NCI-H1417 (cell line): ENCODE measurements around the gene MEIG1.
A peak's percentile ranks its signal among the peaks of the same experiment; 100 is the strongest.
"Not testable (repeated sequence)": the region's sequence is repeated elsewhere in the genome, so short reads cannot be mapped to it uniquely, and the experiment has no call there.

Experiments
- DNase-seq, 3 experiments: peaks; one replicate each; lab custom pipeline; 2025; lab: John Stamatoyannopoulos, UW

MEIG1 gene, protein sequence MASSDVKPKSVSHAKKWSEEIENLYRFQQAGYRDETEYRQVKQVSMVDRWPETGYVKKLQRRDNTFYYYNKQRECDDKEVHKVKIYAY

DNA sequence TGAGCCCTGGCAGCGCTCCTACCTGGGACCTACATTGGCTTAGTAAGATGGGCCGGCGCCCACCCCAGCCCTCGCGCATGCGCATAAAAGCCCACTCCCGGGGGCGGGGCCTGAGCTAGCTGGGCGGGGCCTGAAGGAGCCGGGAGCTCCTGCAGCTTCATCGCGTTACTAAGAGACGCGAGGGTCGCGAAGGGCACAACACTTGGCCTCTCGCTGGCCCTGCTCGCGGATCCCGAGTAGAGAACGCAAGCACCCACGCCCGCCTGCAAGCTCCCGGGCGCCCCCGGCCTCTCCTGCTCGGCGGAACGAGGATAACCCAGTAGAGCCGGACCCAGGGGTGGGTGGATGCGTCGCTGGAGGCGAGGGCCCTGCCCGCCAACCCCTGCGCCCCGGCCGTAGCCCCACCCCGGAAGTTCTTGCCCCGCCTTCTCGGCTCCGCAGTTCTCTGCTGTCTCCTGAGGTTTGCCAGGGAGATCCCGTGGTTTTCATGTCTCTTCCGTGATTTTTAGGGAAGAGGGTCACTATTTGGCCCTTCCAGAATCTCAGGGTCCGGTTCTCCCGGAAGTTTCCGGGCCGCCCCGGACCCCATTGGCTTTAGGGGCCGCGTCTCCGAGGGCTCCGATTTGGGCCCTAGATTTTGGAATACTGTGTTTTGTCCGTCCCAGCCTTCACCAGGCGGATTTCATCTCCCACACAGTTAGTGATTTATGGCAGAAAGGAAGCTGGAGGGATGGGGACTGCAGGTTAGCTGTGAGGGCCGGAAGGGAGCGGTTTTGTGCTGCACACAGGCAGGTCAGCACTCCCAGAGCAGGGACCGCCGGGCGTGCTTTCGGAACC, at the start of gene MEIG1:
TSS of gene MEIG1 (plus strand) at position 168 of the 837 bp plus-strand sequence. CDS start 7,081 bp downstream, outside the sequence.
- DNase-seq: peak; percentile 86 to 95 (median 95)

DNA sequence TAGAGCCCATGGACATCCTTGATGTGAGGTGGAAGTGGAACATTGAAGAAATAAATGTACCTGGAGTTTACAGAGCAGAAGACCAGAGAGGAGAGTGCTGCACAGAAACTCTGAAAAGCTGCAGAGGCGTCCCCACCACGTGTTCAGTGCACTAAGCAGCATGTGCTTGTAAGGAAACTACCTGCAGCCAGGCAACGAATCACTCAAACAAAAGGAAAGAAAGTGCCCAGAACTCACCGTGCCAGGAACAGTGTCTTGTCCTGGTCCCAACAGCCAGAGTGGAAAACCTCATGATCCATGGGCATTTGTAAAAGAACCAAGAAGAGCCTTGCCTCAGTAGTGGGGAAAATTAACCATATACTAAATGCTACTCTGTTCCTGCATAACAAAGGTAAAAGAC, 48.2 kb upstream of the MEIG1 start:
- DNase-seq: no peak

DNA sequence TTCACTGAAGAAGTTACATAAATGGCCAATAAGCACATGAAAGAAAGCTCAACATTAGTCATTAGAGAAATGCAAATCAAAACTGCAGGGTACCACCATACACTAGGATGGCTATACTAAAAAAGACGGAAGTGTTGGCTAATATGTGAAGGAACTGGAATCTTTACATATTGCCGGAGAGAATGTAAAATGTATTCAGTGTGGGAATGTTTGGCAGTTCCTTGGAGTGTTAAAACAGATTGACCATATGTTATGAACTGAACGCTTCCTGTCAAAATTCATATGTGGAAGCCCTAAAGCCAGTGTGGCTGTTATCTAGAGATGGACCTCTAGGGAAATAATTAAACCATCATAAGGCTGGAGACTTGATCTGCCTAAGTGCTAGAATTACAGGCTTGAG, 47.4 kb upstream of the MEIG1 start:
- no peak for DNase-seq

DNA sequence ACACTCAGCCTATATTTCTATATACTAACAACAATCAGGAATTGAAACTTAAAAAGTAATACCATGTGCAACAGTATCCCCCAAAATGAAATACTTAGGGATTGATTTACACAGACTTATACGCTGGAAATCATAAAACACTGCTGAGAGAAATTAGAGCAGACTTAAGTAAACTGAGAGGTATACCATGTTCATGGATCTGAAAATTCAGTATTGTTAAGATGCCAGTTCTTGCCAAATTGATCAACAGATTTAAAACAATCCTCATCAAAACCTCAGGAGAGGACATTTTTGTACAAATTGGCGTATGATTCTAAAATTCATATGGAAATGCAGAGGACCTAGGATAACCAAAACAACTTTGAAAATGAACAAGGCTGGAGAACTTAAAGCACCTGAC, 42.6 kb upstream of the MEIG1 start:
- no peak for DNase-seq

DNA sequence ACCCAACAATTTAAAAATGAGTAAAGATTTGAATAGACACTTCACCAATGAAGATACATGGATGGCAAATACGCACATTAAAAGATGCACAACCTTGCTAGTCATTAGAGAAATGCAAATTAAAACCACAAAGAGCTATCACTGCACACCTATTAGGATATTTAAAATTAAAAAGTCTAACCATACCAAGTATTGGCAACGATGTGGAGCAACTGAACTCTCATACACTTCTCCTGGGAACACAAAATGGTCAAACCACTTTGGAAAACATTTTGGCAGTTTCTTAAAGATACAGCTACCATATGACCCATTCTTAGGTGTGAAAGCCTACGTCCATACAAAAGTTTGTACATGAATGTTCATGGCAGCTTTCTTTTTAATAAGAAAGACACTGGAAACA, 41.4 kb upstream of the MEIG1 start:
- DNase-seq: no peak

DNA sequence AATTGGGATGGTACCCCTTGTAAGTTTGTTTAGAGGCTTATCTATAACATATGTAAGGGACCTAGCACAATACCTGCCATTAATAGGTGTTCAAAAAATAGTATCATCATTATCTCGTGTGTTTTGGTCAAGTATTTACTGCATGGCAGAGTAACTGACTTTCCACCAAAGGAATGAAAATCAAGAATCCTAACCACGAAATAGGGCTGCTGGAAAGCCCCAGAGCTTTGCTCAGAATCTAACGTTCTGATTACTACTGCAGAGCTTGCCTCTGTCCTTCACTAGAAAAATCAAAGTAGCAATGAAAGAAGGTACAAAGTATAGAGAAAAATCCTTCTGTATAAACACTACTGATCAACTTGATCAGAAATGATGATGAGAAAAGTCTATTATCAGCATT, 40.2 kb upstream of the MEIG1 start:
- no peak for DNase-seq

DNA sequence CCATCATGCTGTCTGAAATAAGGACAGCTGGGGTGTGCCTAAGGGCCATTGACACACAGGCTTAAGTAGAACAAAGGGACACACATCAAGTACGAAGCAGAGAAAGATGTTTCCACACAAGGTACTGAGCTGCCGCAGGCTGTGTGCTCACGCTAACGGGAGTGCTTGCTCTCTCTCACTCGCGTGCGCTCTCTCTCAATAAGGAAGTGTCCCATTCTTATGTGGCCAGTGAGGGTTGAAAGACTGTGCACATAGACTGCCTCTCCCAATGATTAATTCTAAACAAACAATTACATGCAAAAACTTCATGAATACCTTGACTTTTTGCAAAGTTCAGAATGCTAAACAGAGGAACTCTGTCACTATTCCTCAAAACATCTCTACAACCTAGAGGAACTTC, 35.2 kb upstream of the MEIG1 start:
- DNase-seq: no peak

DNA sequence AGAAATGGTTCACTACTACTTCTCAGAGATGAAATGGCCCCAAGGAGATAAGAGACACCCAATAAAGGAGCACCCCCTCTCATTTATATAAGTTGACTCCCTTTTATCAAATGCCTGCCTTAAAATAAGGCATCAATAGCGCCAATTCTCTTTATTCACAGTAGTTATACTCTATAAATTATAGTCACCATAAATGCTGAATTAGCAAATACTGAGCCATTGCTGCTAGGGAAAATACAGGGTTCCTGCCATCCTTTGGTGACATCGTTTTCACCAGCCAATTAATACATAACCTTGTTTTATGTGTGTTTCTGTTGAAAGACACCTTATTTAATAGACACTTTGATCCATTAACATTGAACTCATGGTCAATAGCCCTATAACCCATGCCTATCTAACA, 33.9 kb upstream of the MEIG1 start:
- no peak for DNase-seq

DNA sequence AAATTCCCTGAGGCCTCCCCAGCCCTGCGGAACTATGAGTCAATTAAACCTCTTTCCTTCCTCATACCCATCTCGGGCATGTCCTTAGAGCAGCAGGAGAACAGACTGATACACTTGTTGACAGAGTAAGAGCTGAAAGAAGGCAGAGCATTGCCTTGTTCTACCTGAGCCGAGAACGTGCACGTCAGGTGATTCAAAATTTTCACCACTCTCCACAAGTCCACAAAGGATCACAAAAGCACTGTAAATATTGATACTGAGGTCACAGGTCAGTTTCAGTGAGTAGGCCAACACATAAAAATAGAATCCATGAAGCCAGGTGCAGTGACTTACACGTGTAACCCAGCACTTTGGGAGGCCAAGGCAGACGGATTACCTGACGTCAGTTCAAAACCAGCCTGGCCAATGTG, 33.1 kb upstream of the MEIG1 start:
- no peak for DNase-seq

DNA sequence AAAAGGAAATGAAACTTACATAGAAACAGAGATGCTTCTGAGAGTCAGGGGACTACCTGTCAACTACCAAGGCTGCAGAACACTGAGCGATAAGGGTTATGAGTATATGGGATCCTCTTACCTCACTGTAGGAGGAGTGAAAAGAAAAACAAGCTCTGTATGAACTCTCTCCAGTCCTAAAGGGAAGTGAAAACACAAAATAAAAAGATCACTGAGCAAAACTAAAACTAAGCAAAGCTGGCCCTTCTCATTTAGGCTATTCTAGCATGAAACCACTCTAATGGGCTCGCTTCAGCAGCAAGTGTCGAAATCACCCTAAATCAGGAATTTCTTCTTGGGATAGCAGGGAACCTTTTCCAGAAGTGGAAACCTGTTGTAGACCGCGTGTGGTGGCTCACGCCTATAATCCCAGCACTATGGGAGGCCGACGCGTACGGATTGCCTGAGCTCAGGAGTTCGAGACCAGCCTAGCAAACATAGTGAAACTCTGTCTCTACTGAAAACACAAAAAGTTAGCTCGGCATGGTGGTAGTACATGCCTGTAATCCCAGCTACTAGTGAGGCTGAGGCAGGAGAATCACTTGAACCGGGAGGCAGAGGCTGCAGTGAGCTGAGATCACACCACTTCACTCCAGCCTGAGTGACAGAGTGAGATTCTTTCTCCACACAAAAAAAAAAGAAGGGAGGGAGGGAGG, 32.3 kb upstream of the MEIG1 start:
- no peak for DNase-seq

DNA sequence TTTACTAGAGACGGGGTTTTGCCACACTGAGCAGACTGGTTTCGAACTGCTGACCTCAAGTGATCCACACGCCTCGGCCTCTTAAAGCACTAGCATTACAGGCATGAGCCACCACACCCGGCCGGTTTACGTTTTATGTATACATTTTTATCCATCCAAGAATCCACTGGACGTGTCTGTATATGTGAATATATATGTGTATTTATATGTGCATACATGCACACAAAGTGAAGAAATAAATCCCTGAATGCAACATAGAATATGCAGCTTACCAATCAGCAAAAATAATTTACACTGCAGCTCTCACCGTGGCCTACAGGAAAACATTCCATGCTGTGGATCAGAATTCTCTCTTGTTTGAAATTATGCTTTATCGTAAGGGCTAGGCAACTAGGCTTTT, 28.6 kb upstream of the MEIG1 start:
- no peak for DNase-seq

DNA sequence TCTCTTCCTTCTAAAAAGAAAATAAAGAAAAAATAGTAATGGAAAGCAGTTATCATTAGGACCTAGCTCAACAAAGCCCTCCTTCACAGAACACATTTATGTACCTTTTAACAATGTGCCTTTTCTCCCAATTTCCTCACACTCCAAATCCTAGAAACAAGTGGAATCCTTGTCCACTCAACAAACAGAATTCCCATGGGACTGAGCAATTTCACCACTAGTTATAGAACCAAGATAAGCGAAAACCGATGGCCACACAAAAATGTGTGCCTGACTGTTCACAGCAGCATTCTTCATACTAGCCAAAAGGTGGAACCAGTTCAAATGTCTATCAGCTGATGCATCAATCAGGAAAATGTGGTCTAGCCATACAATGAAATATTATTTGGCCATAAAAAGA, 22.6 kb upstream of the MEIG1 start:
- DNase-seq: no peak

DNA sequence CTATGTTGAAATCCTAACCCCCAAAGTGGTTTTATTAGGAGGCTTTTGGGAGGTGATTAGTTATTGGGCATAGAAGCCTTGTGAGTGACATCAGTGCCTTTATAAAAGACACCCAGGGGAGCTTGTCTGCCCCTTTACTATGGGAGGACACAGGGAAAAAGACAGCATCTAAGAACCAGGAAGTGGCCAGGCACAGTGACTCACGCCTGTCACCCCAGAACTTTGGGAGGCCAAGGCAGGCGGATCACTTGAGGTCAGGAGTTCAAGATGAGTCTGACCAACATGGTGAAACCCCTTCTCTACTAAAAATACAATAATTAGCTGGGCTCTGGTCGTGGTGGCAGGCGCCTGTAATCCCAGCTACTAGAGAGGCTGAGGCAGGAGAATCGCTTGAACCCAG, 20.2 kb upstream of the MEIG1 start:
- DNase-seq: not testable (repeated sequence)

DNA sequence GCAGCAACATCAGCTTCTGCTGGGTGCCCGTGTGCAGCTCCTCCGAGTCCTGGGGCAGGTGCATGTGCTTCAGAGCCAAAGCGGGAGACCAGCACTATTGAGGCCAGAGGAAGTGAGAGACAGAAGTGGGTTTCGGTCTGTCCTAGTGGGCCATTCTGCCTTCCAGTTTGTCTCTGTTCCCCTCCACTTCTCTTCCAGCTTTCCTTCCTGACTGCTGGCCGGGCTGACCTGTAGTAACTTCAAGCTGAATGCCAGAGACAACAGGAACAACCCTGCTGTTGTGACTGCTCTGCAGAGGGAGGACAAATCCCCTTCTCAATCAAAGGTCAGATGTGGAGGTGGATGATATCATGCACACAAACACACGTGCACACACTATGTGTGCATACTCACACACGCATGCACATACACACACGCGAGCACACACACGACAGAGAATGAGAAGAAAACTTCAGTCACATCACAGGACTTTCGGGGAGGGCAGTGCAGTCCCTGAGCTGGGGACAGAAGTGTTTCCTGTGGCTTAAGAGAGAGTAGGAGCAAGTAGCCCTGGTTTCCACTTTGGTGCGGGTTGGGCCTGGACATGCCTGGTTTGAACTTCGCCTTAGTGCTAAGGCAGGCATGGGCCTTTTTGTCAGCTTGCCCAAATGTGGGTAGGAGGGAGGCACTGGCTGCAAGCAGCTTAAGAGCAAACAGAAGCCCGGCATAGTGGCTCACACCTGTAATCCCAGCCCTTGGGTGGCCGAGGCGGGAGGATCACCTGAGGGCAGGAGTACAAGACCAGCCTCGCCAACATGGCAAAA, 16.8 kb upstream of the MEIG1 start:
- not testable (repeated sequence) for DNase-seq

DNA sequence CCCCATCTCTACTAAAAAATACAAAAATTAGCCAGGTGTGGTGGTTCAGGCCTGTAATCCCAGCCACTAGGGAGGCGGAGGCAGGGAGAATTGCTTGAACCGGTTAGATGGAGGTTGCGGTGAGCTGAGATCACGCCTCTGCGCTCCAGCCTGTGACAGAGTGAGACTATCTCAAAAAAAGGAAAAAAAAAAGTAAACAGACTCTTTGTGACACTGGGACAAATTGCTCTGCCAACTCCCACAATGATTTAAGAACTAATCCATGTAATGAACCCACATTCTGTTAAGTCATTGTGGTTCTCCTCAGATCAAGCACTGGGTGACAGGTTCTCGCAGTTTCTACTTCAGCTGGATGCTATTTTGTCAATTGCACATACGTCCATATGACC, 16.2 kb upstream of the MEIG1 start:
- DNase-seq: not testable (repeated sequence)

DNA sequence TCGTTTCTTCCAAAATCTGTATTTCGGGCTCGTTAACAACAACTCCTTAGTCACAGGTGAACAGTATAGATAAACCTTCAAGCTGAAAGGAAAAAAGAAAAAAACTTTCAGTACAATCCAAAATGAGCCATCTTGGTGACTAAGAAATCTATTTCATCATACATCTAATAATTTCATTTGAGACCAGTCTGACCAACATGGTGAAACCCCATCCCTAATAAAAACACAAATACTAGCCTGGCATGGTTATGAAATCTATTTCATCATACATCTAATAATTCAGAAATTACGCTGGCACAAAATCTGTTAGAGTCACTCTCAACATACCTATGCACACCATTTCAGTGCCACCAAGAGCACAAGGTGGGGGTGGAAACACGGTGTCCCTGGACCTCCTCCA, 14.1 kb upstream of the MEIG1 start:
- no peak for DNase-seq

DNA sequence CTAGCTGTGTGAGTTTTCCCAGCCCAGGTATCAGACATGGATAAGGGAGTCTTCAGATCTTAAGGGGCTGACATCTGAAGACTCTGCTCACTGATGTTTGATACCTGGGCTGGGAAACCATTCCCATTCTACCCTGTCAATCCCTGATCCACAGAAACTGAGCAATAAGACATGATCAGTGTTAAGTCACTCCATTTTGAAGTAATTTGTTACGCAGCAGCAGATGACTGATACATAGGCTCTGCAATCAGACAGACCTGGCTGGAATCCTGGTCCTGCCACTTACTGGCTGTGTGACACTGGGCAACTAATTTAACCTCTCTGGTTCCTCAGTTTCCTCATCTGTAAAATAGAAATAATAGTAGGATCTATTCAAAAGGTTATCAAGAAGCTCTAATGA, 11.9 kb upstream of the MEIG1 start:
- no peak for DNase-seq

DNA sequence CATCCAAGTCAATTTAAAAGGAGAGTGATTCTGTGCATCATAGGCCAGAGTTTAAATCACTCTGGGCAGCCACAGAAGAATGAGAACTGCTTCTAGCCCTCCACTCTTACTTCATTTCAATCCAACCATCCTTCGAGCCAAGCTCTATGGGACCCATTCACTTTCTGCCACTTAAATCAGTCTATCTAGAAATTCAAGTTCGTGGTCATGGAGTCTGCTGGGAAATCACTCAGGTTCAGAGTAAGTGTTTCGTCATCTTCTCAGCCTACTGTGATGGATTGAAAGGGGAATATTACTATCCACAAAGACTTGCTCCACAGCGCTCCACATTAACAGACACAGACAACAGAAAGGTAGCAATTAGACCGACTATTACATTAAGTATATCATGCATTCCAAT, 9.9 kb upstream of the MEIG1 start:
- no peak for DNase-seq

DNA sequence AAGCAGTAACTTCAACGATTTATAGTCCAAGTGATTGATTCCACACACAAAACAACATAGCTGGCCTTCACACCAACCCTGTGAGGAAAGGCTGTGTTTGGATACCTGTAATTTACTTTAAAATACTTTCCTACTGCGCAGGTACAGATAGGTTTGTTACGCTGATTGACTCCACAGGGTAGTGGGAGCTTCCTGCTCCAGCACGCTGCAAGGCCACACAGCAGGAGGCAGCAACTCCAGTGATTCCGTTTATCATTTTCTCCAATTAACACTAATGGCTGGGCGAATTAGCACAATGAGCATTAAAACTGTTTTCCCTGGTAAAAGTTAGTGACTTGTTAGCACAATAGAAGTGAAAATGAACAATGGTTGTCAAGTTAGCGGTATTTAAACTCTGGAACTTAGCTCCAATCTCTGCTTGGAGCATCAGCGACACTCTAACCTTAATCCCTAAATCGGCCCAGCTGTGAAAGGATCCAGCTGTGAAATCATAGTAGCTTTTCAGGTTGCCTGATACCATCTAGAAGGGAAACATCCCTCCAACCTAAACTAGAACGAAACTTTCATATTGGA, 6.3 kb upstream of the MEIG1 start:
- DNase-seq: peak in 2 of 3 experiments; percentile 32

DNA sequence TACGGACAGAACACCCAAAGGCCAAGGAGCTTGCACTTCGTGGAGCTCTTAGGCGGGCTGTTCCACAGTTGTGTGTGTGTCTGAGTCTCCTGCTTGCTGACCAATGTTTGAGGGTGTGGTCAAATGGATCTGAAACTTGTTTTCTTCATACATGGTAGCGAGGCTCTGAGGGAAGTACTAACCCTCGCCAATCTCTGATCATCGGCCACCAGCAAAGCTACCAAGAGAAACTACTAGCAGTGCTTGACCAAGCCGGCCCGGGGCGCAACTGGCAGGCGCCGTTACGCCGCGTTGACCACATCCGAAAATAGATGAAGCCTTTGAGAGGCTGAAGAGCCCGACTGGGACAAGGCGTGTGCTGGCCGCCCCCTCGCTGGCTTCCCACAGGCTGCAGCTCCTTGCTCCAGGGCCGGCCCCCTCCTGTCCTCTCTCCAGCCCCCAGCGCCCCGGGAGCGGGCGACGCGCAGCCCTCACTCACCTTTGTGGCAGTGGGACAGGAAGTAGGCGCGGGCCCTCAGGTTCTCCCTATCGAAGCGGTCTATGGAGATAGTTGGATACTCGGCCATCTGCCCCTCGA, 5.7 kb upstream of the MEIG1 start:
- DNase-seq: peak in 2 of 3 experiments; percentile 37 to 77

DNA sequence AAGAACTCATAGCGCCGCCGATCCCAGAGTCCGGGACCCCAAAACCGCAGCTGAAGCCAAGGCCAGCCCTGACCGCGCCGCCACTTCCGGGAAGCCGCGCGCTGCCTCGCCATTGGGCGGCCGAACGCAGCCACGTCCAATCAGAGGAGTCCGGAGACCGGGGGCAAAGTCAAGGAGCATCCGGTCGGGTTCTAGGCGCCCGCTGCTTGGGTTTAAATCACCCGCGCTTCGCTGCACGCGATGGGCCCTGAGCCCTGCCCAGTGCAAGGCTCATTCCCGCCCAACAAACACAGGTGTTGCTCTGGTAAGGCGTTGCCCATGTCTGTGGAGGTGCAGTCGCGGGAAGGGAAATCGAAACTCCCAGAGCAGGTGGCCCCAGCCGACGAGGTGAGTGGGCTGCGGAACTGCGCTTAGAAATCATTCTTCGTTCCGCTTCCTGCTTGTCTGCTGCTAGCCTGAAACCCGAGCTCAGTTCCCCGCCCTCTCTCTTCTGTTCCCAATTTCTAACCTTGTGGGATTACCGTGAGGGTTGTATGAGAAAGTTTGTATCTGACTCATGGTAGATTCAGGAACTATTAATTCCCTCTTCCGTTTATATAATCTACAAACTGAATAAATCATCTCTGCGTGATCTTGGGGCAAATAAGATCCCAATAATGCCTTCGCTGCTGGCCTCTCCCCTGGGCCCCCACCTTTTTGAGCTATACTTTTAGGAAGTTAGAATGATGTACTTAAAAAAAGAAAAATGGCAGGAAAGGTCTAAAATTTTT, 5.0 kb upstream of the MEIG1 start, which contains the start of gene DCLRE1C:
TSS of gene DCLRE1C (minus strand) at position 96 of the 770 bp plus-strand sequence. CDS start at position 10, 86 bp downstream.
- peak; percentile 87 to 93 (median 87) for DNase-seq
